ENCODE measurements around the gene ALDH6A1.
A peak's percentile ranks its signal among the peaks of the same experiment; 100 is the strongest.

ALDH6A1 gene

GRCh38 chr14:74085047-74085637, 889 bp upstream of the ALDH6A1 start (continued):
- no peak for TF ChIP-seq ZNF624 (tag by site-specific recombination; IDR thresholded peaks at IDR 0.05)
- peak; percentile 61 for TF ChIP-seq ZNF76 (tag by site-specific recombination; IDR thresholded peaks at IDR 0.05; ENCODE audit: borderline replicate concordance, low read depth)
- TF ChIP-seq OVOL3 (tag by site-specific recombination; IDR thresholded peaks at IDR 0.05), result no peak
- TF ChIP-seq ZNF677 (tag by site-specific recombination; IDR thresholded peaks at IDR 0.05), result no peak
- no peak for TF ChIP-seq ZNF2 (tag by site-specific recombination; IDR thresholded peaks at IDR 0.05)
- 0 out of 2 replicates have a peak, but pooled peaks have one; percentile 49 for TF ChIP-seq KLF17 (tag by site-specific recombination; IDR thresholded peaks at IDR 0.05)
- TF ChIP-seq ZNF544 (tag by site-specific recombination; IDR thresholded peaks at IDR 0.05), result no peak

- CTCF ChIA-PET, result interaction anchor here (0.6 to 1.0 kb wide), 5 partner anchors 11 to 1225 kb away, joined by 3 to 4 read pairs (median 3); no protein-coding TSS in a partner anchor
- peaks cover 6% of the 10 kb centered on the region; the same call in 1 of the 2 replicates for H3K4me1 ChIP-seq (ENCODE audit: control insufficient read depth, insufficient read depth, low read length)
- peak overlapping the region; percentile 28; the same call in 1 of the 2 replicates for H3K27ac ChIP-seq (ENCODE audit: extremely low read depth, low read depth, low read length)
- H3K4me3 ChIP-seq (ENCODE audit: low read depth, low read length), result peak overlapping the region; percentile 91
- POLR2A ChIA-PET, result interaction anchor here (0.6 to 1.9 kb wide), 2 partner anchors 10 to 17 kb away, joined by 3 to 6 read pairs; no protein-coding TSS in a partner anchor
- no peaks in the 10 kb centered on the region for H3K9me3 ChIP-seq (ENCODE audit: control insufficient read depth, insufficient read depth, low read depth, low read length)
- no peaks in the 10 kb centered on the region; a peak in 1 of 3 replicates for H3K36me3 ChIP-seq (ENCODE audit: control insufficient read depth in 2 of 2, insufficient read depth in 1 of 2, low read length in 2 of 2)
- TF ChIP-seq ZNF600 (tag by site-specific recombination; IDR thresholded peaks at IDR 0.05), result peak; percentile 70
- TF ChIP-seq PRDM1 (tag by site-specific recombination; IDR thresholded peaks at IDR 0.05), result peak; percentile 57
- no peak for TF ChIP-seq GLIS2 (tag by site-specific recombination; IDR thresholded peaks at IDR 0.05)
- 0 out of 2 replicates have a peak, but pooled peaks have one; percentile 20 for TF ChIP-seq REST (tag by site-specific recombination; IDR thresholded peaks at IDR 0.05)
- TF ChIP-seq ZFHX2 (tag by site-specific recombination; conservative IDR thresholded peaks at IDR 0.05), result peak; percentile 90
- peak; percentile 22; the same call in 1 of the 2 replicates for TF ChIP-seq INSM2 (tag by site-specific recombination; IDR thresholded peaks at IDR 0.05)
- peak; percentile 24; the same call in 1 of the 2 replicates for TF ChIP-seq ZNF785 (tag by site-specific recombination; IDR thresholded peaks at IDR 0.05)
- TF ChIP-seq EGR2 (tag by site-specific recombination; IDR thresholded peaks at IDR 0.05; ENCODE audit: low read depth), result peak; percentile 64
- TF ChIP-seq ZFP3 (tag by site-specific recombination; IDR thresholded peaks at IDR 0.05; ENCODE audit: low read depth), result peak; percentile 91
- TF ChIP-seq ZNF843 (tag by site-specific recombination; IDR thresholded peaks at IDR 0.05), result peak; percentile 24; the same call in 1 of the 2 replicates
- no peak for TF ChIP-seq ZNF433 (tag by site-specific recombination; IDR thresholded peaks at IDR 0.05; ENCODE audit: low read depth)
- 0 out of 2 replicates have a peak, but pooled peaks have one; percentile 6 for TF ChIP-seq GLIS1 (tag by site-specific recombination; IDR thresholded peaks at IDR 0.05)
- peak; percentile 64; the same call in 1 of the 2 replicates for TF ChIP-seq ZNF2 (tag by site-specific recombination; IDR thresholded peaks at IDR 0.05)
- TF ChIP-seq ZNF692 (tag by site-specific recombination; IDR thresholded peaks at IDR 0.05), result 0 out of 2 replicates have a peak, but pooled peaks have one; percentile 50
- TF ChIP-seq ZNF335 (tag by site-specific recombination; conservative IDR thresholded peaks at IDR 0.05), result peak; percentile 41
- 0 out of 2 replicates have a peak, but pooled peaks have one; percentile 12 for TF ChIP-seq SP7 (tag by site-specific recombination; IDR thresholded peaks at IDR 0.05)
- no peak for TF ChIP-seq GFI1B (tag by site-specific recombination; IDR thresholded peaks at IDR 0.05)
- peak; percentile 40; the same call in 1 of the 2 replicates for TF ChIP-seq ZBTB20 (tag by site-specific recombination; IDR thresholded peaks at IDR 0.05)
- TF ChIP-seq GLI4 (tag by site-specific recombination; IDR thresholded peaks at IDR 0.05), result 0 out of 2 replicates have a peak, but pooled peaks have one; percentile 37
- TF ChIP-seq AEBP2 (tag by site-specific recombination; IDR thresholded peaks at IDR 0.05; ENCODE audit: borderline replicate concordance), result no peak
- no peak for TF ChIP-seq HOXC10 (CRISPR knock-in tag; IDR thresholded peaks at IDR 0.05)
Observed at GRCh38 chr14:74083784-74084276, 423 bp downstream of the ALDH6A1 start.

All from HEK293 (cell line).